A673 (cell line): ENCODE results near the gene KCNT2.

Experiments used
- EZH2 ChIP-seq: fragments of 200-600 bp; sonication (generic); IDR thresholded peaks from 2 replicates; pipeline ENCODE4 v1.6.1; 2017; ENCODE audit warnings: borderline replicate concordance, low read depth, mild to moderate bottlenecking, mixed read lengths, antibody characterized with exemption, low read length; ENCODE audit not compliant: poor library complexity, severe bottlenecking
- TF ChIP-seq, protein P1 (sequence below): fragments of 300-800, 200-600 bp; sonication (generic); conservative IDR thresholded peaks from 2 replicates; pipeline ENCODE4 v1.5.1; 2017; ENCODE audit warnings: low read depth, mild to moderate bottlenecking, antibody characterized with exemption, low read length, moderate library complexity, mixed read lengths

DNA sequence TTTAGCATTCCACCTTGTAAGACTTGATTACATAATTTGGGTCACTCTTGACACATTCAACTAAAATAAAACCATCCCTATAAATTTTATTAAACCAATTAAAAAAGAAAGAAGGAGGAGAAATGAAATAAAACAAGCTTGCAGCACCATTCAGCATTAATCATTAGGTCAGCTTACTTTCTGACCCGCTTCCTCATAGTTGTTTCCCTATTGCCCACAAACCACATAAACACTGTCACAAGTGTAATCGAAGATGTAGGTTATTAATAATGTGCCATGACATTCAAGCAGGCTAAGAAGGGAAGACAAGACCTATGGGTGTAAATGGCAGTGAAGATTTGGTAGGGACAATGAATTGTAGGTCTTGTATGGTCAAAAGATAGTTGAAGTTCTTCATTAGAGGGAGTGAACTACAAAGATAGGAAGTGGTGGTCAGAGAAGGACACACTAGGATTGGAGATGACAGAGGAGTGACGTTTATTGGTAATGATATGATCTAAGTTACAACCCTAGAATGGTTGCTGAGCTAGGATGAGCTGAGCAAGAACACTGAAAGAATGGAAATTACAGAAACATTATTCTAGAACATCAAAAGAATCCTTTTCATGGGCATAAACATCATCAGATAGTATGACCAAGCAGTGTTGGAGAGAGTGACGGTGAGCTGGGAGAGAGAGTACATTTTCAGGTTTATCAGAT lies 231.5 kb downstream of the KCNT2 start:
- TF ChIP-seq, protein P1, sequence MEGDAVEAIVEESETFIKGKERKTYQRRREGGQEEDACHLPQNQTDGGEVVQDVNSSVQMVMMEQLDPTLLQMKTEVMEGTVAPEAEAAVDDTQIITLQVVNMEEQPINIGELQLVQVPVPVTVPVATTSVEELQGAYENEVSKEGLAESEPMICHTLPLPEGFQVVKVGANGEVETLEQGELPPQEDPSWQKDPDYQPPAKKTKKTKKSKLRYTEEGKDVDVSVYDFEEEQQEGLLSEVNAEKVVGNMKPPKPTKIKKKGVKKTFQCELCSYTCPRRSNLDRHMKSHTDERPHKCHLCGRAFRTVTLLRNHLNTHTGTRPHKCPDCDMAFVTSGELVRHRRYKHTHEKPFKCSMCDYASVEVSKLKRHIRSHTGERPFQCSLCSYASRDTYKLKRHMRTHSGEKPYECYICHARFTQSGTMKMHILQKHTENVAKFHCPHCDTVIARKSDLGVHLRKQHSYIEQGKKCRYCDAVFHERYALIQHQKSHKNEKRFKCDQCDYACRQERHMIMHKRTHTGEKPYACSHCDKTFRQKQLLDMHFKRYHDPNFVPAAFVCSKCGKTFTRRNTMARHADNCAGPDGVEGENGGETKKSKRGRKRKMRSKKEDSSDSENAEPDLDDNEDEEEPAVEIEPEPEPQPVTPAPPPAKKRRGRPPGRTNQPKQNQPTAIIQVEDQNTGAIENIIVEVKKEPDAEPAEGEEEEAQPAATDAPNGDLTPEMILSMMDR: no peak
- no peak for TF ChIP-seq EZH2
